Stimulated activated CD4-positive, alpha-beta T cell treated with anti-CD3 and anti-CD28 coated beads, Interleukin-15, amount 100 ng/mL, for 24 hours (primary cell): ENCODE measurements around the gene NAXD.
A peak's percentile ranks its signal among the peaks of the same experiment; 100 is the strongest.
"Not testable (repeated sequence)": the region's sequence is repeated elsewhere in the genome, so short reads cannot be mapped to it uniquely, and the experiment has no call there.

Experiments used
- DNase-seq: peaks from one replicate; pipeline ENCODE4 v3.0.0-alpha.2; 2020

The NAXD gene

GRCh38 chr13:110669036-110669435 is 53.7 kb downstream of the NAXD start:
- DNase-seq: no peak

DNA sequence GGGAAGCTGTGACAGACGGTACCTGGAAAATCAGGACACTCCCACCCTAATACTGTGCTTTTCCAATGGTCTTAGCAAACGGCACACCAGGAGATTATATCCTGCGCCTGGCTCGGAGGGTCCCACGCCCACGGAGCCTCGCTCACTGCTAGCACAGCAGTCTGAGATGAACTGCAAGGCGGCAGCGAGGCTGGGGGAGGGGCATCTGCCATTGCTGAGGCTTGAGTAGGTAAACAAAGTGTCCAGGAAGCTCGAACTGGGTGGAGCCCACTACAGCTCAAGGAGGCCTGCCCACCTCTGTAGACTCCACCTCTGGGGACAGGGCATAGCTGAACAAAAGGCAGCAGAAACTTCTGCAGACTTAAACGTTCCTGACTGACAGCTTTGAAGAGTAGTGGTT is 54.5 kb downstream of the NAXD start:
- DNase-seq: not testable (repeated sequence)

DNA sequence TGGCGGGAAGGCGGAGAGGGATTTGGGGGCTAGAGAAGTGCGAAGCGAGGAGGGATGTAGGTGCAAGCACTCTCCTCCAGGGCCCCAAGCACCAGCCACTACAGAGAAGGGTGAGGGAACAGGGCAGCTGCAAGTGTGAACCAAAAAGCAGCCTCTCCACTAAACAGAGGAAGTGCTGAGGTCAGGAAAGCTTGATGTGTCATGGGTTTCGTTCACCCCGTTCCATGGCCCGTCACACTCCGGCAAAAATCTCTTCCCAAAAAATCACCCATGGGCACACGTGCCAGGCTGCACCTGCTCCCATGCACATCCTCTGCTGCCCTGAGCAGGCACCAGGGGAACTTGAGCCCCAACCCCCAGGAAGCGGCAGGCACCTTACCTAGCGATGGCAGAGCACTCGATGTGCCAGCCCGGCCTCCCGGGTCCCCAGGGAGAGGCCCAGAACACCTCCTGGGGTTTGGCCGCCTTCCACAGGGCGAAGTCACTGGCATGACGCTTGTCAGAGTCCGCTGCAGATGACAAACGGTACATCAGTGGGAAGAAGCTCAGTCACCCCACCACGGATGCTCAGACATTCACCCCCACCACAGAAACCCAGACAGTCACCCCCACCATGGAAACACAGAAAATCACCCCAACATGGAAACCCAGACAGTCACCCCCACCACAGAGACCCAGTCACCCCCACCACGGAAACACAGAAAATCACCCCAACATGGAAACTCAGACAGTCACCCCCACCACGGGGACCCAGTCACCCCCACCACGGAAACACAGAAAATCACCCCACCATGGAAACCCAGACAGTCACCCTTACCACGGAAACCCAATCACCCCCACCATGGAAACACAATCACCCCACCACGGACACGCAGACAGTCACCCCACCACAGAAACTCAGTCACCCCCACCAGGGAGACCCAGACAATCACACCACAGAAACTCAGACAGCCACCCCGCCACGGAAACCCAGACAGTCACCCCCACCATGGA is 61.5 kb downstream of the NAXD start:
- DNase-seq: peak; percentile 59

- peak; percentile 37 for DNase-seq
Observed at GRCh38 chr13:110677731-110678545, 62.6 kb downstream of the NAXD start.

GRCh38 chr13:110680852-110681251 is 65.5 kb downstream of the NAXD start:
- DNase-seq: peak; percentile 28

GRCh38 chr13:110681868-110682550 is 66.7 kb downstream of the NAXD start:
- DNase-seq: no peak

GRCh38 chr13:110682746-110683145 is 67.4 kb downstream of the NAXD start:
- no peak for DNase-seq

- DNase-seq: no peak
Observed at GRCh38 chr13:110683203-110683883, 68.0 kb downstream of the NAXD start.

DNA sequence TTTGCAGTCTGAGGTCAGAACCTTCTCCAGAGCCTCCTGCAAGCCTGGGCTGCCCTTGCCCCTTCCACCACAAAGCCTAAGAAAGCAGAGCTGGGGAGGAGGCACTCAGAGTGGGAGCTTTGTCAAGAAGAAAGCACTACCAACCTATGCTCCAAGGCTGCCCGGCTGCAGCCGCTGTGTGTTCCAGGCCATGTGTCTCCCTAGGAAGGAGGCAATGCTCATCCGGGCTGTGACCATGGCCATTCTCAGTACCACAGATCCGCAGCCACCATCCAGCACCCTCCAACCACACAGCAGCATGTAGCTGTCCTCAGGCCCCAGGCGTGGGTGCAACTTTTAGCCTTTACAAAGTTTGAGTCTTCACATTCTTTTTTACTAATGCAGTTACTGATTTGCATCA is 68.6 kb downstream of the NAXD start:
- DNase-seq: no peak

GRCh38 chr13:110684388-110685056 is 69.2 kb downstream of the NAXD start:
- DNase-seq: no peak

GRCh38 chr13:110685305-110686020 is 70.1 kb downstream of the NAXD start:
- no peak for DNase-seq

- no peak for DNase-seq
Observed at GRCh38 chr13:110687736-110688135, 72.4 kb downstream of the NAXD start.

DNA sequence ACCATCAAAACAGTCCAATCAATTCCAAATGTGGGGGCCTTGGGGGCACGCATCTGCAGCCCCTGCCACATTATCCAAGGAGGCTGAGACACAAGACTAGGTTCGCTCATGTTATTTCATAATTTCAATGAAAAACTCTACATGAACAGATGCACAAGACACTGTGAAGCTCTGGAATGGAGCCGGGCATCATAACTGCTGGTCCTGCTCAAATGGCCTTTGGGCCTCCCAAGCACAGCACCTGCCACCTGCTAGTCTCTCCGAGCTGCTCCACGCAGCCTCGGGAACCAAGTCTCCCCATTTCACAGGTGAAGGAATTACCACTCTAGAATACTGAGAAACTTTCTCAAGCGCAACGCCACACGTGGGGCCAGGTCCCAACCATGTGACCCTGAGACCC is 73.7 kb downstream of the NAXD start:
- no peak for DNase-seq
